Measurements from ENCODE around the gene KCTD16.

- no peak for TF ChIP-seq ZNF830 (tag by site-specific recombination; IDR thresholded peaks at IDR 0.05; ENCODE audit: low read depth)
- TF ChIP-seq CTCF (tag by site-specific recombination; IDR thresholded peaks at IDR 0.05), result no peak
- no peak for TF ChIP-seq GLIS1 (tag by site-specific recombination; IDR thresholded peaks at IDR 0.05)
- TF ChIP-seq PATZ1 (tag by site-specific recombination; IDR thresholded peaks at IDR 0.05), result no peak
- TF ChIP-seq ZNF37A (tag by site-specific recombination; IDR thresholded peaks at IDR 0.05), result no peak
- no peak for TF ChIP-seq ZFP41 (tag by site-specific recombination; IDR thresholded peaks at IDR 0.05; ENCODE audit: borderline replicate concordance)
- no peak for TF ChIP-seq ZNF704 (tag by site-specific recombination; IDR thresholded peaks at IDR 0.05)
- TF ChIP-seq ZNF529 (tag by site-specific recombination; IDR thresholded peaks at IDR 0.05; ENCODE audit: insufficient replicate concordance), result no peak
Observed at GRCh38 chr5:144198386-144198785, 27.7 kb downstream of the KCTD16 start.
